ENCODE results near the gene GRM7.

GRCh38 chr3:7396534-7396933 lies 535.6 kb downstream of the GRM7 start:
- no peak for TF ChIP-seq CTCF (IDR thresholded peaks at IDR 0.05 in 4 of 5, conservative IDR thresholded peaks at IDR 0.05 in 1 of 5)
- no peak for TF ChIP-seq POLR2A (IDR thresholded peaks at IDR 0.05)

Data from gastrocnemius medialis (tissue), 4 donors.